Measurements from ENCODE around the gene FRYL.

Gene FRYL

DNA sequence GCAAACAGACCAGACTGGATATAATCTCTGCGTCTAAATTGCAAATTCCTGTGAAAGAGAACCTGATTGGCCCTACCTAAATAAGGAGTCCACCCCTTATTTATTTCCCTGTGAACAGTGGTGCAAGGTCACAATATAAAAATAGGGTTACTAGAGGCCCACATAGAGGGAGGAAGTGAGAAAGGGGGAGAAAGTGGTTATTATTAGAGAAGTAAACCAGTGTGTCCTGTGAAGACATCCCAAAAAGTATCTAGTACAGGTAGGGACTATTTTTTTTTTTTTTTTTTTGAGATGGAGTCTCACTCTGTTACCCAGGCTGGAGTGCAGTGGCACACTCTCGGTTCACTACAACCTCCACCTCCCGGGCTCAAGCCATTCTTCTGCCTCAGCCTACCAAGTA lies 15.0 kb upstream of the FRYL start:
- no peak overlapping the region for H3K27ac ChIP-seq
- no peak for TF ChIP-seq CTCF (conservative IDR thresholded peaks at IDR 0.05)

GRCh38 chr4:48792348-48793006 lies 12.4 kb upstream of the FRYL start:
- no peak for TF ChIP-seq CTCF (conservative IDR thresholded peaks at IDR 0.05)
- H3K27ac ChIP-seq = no peak overlapping the region

GRCh38 chr4:48791313-48791712 lies 11.2 kb upstream of the FRYL start:
- H3K27ac ChIP-seq = no peak overlapping the region
- TF ChIP-seq CTCF (conservative IDR thresholded peaks at IDR 0.05) = no peak

- TF ChIP-seq CTCF (conservative IDR thresholded peaks at IDR 0.05) = no peak
- H3K27ac ChIP-seq = no peak overlapping the region
Measured at GRCh38 chr4:48790561-48790960, 10.5 kb upstream of the FRYL start.

DNA sequence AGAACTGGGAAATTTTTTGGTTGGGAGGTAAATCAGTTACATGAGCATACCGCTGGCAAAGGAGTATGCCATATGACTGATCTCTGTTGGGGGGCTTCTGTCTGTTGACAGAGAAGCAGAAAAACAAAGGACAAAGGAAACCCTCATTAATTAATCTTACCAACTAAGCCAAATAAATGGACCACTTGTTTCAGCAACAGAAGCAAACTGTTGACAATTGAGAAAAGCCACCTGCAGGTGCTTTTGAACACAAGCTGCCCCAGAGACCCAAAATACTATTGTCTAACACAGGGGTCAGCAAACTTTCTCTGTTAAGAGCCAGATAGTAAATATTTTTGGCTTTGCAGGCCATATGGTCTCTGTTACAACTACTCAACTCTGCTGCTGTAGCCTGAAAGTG lies 7.0 kb upstream of the FRYL start:
- H3K27ac ChIP-seq = no peak overlapping the region
- no peak for TF ChIP-seq CTCF (conservative IDR thresholded peaks at IDR 0.05)

DNA sequence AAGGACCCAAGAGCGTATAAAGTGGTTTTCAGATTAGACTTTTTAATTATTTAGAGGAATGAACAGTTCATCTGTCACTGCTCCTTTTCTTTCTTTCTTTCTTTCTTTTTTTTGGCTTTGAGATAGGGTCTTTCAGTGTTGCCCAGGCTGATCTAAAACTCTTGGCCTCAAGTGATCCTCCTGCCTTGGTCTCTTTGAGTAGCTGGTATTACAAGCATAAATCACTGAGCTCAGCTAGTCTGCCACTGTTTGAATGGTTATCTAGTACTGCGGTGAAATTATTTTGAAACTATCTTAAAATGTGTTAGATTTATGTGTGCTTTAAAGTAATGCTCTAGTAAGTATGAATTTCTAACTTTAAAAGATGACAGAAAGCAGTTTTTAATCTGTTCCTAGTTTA lies 6.5 kb upstream of the FRYL start:
- H3K27ac ChIP-seq = no peak overlapping the region
- no peak for TF ChIP-seq CTCF (conservative IDR thresholded peaks at IDR 0.05)

GRCh38 chr4:48785302-48785701 lies 5.2 kb upstream of the FRYL start:
- no peak overlapping the region for H3K27ac ChIP-seq
- no peak for TF ChIP-seq CTCF (conservative IDR thresholded peaks at IDR 0.05)

All from VCaP (cell line).